ENCODE results near the gene DENND6A.
"Not testable (repeated sequence)": the region's sequence is repeated elsewhere in the genome, so short reads cannot be mapped to it uniquely, and the experiment has no call there.

Gene DENND6A

DNA sequence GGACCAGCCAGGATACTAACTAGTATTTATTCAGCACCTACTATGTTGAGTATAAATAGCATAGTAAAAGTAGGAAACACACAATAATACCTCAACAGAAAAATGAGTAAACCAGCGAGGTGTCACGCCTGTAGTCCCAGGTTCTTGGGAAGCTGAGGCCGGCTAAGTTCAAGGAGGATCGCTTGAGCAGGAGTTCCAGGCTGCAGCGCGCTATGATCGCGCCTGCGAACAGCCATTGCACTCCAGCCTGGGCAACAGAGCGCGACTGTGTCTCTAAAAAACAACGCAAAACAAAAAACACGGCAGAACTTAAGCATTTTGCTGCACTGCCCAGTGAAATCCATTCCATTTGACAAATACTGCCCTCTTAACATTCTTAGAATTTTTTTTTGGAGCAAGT, 1.3 kb upstream of the DENND6A start:
- DNase-seq (ENCODE audit: low spot score): no peak

DNA sequence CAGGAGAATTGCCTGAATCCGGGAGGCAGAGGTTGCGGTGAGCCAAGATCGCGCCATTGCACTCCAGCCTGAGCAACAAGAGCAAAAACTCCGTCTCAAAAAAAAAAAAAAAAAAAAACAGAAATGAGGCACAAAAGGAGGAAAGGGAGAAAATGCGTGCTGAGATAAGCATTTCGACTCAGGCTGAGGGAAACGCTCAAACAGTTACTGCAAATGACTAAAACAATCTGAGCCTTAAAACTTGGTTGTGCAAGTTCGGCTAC, 813 bp downstream of the DENND6A start:
- DNase-seq (ENCODE audit: low spot score): not testable (repeated sequence)

DNA sequence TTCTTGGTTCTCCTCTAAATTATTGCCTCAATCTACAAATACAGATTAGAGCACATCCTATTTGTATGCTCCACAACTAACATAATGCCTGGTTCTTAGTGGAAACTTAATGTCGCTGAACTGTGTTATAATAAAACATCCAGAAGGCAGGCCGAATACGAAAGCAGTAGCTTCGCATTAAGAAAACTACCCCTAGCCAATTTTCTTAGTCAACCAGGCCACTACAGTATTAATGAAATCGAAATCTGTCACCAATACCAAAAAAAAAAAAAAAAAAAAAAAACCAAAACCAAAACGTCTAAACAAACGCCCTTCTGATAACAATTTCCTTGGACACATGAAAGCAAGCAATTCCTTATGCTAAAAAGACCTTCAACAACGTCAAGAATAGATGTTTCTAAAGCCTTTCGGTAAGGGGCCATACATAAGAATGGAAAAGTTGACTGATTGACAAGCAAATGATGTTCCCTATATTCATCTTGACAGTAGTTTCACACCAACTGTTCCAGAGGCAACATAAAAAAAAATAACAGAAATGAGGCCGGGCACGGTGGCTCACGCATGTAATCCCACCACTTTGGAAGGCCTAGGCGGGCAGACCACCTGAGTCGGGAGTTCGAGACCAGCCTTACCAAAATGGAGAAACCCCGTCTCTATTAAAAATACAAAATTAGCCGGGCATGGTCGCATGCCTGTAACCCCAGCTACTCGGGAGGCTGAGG, 1.3 kb downstream of the DENND6A start:
- no peak for DNase-seq (ENCODE audit: low spot score)

DNA sequence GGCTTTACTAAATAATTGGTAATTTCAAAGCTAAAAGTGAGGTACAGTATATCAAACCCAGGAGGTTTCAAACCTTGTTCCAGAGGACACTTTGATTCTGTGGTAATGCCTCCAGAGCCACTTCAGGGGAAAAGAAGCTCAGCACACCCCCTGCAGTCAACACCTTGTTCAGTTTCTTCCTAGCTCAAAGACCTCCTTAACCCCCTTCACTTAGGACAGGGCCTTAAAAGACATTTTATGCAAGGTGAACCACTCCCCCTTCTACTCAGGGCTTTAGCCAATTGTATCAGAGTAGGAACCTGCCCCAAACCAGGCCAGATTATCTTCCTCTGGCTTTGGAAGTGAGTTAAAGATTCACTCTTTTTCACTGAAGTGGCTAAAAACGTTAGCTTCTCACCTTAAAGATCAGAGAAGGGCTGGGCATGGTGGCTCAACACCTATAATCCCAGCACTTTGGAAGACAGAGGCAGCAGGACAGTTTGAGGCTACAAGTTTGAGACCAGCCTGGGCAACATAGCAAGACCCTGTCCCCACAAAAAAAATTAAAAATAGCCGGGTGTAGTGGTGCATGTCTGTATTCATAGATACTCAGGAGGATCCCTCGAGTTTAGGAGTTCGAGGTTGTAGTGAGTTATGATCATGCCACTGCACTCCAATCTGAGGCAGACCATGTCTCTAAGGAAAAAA, 3.4 kb downstream of the DENND6A start:
- DNase-seq (ENCODE audit: low spot score): no peak

DNA sequence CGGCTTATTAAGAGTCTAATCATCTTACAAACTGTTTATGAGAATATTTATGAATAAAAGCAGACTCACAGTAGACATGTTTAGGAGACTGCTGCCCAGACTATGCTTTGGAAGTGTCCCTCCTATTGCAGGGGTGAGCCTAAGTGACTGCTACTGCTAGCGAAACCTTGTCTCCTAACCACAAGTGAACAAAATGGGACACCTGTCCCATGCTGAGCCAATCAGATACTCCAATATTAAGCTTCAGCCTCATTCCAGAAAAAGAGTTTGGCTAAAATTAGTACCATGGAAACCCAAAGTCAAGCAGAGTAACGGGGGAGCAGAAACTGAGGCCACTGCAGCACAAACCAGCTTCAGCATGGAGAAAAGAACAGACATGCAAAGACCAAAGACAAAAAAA, 4.6 kb downstream of the DENND6A start:
- DNase-seq (ENCODE audit: low spot score): no peak

DNA sequence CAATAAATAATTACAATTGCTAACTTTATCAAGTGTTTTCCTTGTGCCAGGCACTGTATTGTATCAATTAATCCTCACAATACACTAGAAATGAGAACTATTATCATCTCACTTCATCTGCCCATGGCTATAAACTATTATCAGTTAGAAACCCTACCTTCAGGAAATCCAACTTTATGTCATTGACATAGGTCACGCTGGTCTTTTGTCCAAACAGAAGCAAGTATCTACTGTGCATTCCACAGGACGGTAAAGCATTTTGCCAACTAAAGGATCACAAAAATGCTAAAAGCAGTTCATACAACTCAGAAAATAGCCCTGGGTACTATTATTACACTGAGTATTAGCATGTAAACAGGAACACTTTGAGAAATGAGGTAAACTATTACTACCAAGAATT, 9.6 kb downstream of the DENND6A start:
- DNase-seq (ENCODE audit: low spot score): no peak

DNA sequence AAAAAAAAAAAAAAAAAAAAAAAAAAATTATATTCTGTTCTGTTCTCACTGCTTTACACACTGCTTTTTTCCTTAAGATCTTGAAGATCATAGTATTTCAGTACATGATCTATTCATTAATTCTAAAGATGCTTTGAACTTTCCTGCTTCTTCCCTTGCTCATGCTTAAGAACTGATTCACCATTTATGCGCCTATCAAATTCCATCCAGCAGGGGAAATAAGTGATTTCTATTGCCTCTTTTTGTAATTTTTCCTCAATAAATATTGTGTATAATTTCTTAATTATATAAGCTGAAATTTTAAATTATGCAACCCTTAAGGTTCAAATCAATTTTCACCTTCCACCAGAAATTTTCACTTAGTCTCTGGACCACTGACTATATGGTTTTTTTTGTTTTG, 10.6 kb downstream of the DENND6A start:
- no peak for DNase-seq (ENCODE audit: low spot score)

DNA sequence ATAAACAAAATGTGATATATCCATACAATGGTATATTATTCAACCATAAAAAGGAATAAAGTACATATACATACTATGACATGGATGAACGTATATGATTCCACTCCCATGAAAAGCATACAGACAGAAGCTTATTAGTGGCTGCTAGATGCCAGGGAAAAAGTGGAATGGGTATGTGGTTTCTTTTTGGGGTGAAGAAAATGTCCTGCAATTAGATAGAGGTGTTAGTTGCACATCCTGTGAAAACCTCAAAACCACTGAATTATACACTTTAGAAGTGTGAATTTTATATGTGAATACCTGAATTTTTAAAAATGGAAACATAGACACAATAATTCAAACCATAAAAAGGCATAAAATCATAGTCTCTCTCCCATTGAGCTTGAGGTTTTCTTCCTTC, 11.2 kb downstream of the DENND6A start:
- DNase-seq (ENCODE audit: low spot score): no peak

DNA sequence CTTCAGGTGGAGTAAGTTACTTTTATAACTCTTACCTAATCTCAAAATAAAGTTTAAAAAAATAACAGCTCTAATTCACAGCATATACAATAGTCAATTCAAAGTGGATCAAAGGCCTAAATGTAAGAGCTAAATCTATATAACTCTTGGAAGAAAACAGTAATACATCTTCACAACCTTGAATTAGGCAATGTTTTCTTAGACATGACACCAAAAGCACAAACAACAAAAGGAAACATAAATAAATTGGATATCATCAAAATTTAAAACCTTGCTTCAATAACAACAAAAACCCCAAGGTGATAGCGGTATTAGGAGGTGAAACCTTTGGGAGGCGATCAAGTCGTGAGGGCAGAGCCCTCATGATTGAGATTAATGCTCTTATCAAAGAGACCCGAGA, 12.8 kb downstream of the DENND6A start:
- no peak for DNase-seq (ENCODE audit: low spot score)

DNA sequence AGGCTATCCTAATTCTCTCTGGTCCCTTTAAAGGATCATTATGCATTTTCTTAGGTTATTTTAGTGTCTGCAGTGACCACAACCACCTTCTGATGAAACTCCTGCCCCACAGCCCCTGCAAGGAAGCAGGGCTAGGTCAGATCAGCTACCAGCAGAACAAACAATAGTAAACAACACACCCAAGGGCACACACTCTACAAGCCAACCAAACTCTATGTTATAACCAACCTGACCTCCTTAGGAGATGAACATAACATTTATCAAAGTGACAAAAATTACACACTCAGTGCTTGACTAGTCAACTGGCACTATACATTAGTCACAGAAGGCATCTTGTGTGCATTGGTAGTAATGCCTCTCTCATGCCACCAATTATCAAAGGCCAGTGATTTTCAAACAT, 17.3 kb downstream of the DENND6A start:
- DNase-seq (ENCODE audit: low spot score): no peak

DNA sequence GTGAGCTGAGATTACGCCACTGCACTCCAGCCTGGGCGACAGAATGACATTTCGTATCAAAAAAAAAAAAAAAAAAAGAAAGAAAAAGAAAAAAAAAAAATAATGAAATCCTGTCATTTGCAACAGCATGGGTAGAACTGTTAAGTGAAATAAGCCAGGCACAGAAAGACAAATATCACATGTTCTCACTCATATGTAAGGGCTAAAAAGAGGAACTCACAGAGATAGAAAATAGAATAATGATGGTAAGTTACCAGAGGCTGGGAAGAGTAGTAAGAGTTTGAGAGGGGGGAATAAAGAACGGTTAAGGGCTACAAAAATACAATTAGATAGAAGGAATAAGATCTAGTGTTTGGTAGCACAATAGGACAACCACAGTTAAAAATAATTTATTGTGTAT, 19.7 kb downstream of the DENND6A start:
- DNase-seq (ENCODE audit: low spot score): no peak

DNA sequence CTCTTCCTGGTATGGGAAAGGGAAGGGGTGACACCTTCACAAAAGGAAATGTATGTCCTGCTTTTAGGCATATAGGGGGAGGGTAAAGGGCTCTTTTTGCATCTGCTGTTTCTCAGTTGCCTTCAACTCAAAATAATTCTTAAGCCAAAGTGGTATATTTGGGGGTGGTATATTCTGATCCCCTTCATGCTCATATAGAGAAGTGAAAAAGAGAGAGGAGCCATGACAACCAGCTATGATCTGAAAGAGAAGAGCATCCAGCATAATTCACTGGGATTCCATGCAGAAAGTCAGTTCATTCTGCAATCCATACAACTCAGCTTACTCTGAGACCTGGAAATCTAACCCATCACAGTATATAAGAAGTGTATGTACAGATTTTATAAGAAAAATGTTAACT, 22.3 kb downstream of the DENND6A start:
- DNase-seq (ENCODE audit: low spot score): no peak

DNA sequence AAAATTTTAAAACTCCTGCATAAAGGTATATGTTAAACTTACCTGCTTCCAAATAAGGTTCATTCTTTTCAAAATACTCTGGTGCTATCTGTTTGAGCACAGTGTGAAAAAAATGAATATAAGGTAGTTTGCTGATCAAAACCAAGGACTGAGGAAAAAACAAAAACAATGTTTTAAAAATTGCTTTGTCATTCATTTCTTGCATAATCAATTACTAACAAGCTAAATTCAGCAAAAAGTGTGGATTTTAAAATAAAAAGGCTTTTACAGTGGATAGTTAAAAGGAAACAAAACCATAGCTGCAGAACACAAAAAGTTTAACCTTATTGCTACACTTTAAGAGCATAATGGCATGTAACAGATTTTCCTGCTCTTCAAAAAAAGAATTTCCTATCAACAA, 31.5 kb downstream of the DENND6A start:
- DNase-seq (ENCODE audit: low spot score): no peak

DNA sequence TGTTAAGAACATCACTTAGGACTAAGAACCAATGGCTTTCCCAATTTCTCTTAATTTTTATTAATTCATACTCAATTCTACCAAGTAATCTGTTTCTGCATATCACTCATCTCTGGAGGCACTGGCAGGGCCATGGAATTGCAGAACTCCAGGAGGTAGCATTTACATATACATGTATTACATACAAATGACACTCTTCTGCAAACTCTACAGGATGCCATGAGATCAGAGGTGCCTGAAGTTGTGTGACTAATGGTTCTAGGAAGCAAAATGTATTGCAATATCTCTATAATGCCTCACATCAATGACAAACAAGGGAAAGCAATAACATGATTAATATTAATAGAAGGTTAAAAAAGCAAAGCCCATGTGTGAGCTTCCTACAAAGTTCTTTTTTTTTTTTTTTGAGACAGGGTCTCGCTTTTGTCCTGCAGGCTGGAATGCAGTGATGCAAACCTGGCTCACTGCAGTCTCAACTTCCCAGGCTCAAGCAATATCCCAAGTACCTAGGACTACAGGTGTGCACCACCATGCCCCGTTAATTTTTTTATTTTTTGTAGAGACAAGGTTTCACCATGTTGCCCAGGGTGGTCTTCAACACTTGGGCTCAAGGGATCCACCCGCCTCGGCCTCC, 33.0 kb downstream of the DENND6A start:
- no peak for DNase-seq (ENCODE audit: low spot score)

DNA sequence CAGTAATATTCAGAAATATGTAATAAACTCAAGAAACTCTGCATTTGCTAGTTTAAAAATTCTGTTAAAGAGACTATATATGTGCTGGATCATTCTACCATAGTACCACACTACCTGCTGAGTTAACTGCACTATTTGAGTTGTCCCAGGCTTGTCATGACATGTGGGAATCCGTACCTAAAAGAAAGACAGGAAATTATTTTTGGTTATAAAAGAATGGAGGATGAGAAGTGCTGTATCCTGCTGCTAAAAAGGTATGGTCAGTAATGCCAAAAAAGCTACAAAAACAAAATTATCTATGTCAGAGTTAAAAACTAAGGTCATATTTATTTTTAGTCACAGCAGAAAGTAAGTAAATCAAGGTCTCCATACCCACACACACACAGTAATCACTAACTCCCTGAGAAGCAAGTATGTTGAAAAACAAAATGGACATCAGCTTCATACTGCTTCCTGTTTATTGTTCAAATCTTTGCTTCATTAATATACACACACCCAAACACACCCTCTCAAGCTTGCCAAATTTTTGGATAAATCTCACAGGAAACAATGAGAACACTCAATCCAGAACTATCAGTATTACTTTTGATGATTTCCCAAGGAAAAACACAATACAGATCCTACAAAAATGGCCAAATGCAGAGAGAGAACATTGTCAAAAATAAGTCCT, 33.7 kb downstream of the DENND6A start:
- DNase-seq (ENCODE audit: low spot score): no peak

DNA sequence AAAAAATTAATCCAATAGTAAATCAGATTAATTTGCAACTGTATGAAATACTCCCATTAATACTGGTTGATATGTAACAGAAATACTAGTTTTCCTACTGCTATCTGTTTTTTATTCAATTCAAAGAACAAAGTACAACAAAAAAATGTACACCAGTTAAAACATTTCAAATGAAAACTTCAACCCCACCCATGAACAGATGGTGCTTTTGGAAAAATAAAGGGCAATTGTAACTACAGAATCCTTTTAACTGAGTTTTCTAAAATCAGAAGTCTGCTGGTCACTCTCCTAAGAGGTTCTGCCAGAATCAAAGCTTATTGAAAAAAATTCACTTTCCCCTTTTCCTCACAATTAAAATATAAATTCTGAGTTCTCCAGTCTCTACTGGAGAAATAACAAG, 34.3 kb downstream of the DENND6A start:
- no peak for DNase-seq (ENCODE audit: low spot score)

DNA sequence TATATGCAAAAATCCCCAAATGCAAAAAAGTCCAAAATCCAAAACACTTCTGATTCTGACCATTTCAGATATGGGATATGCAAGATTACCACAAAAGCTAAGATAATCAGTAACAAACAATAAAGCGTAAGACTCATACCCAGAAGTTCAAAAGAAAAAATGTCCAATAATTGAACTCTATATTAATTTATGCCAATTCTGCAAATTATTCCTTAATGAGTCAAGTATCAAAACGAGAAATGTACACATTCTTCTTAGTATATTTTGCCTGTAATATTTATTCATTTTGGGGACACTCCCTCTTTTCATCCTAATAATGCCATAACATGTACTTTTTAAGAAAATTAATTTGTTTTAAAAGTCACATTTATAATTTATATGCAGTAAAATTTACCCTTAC, 37.1 kb downstream of the DENND6A start:
- DNase-seq (ENCODE audit: low spot score): no peak

DNA sequence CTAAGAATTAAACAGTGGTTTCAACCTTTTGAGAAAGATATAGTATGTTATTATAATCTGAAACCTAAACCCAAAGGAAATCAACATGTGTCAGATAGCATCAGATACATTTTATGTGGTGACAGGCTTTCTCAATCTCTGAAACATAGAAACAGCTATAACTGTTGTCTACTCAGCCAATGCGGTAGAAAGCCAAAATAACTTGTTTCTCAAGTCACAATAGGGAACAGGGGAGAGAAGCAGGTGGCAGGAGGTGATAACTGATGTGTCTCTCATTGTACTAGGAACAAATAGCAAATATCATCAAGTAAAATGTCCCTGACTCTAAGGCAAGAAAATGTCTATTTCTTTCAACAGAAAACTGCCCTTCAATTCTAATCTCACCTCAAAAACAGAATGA, 38.6 kb downstream of the DENND6A start:
- DNase-seq (ENCODE audit: low spot score): no peak

DNA sequence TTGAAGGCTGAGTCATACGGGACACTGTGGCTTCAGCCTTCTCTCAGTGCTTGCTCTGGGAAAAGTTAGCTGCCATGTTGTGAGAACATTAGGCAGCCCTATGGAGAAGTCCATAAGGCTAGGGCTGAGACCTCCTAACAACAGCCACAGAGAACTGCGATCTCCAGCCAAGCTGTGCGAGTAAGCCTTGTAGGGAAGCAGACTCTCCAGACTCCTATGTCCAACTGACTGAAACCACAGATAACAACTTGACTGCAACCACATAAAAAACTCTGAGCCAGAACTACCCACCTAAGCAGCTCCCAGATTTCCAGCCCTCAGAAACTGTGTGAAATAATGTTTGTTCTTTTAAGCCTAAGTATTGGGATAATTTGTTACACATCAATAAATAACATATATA, 40.7 kb downstream of the DENND6A start:
- DNase-seq (ENCODE audit: low spot score): no peak

DNA sequence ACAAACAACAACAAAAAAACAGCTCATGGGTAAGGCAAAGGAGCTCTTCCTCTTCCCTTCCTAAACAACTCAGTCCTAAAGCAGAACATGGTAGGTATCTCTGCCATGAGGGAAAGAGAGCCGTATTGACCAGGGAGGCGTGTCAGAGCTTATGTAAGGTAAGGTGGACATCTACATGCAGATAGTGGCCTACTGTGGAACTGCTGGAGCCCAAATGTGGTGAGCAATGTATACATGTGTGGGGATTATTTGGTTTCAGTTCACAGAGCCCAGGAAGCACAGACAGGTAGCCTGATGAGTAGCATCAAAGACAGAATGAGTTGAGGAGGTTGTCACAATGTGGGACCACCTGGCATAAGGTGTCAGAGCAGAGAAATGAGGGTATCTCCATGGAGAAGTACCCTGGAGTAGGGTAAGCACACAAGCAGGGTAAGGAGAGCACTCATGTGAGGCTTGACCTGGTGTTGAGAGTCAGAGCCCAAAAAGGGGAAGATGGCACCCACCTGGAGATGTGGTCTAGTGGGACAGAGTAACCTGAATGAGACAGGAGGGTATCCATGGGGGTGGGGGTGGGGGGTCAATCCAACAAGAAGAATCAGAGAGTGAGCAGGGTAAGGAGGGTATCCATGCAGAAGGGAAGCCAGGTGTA, 45.5 kb downstream of the DENND6A start:
- no peak for DNase-seq (ENCODE audit: low spot score)

DNA sequence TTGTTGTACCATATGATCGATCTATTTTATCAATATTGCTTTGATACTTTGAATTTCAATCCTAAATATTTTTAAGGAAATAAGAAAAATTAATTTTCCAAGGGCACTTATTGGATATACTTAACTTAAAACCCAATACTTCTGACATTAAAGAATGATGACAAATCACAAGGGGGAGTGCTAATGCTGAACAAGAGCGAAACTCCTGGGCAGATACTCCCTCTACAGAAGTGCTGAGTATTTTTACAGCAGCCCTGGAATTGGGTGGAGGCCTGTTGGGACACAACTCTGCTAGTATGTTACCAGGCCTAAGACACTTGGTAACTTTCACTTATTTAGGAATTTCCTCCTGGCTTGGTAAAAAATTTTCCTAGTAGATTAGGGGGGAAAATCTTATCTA, 46.2 kb downstream of the DENND6A start:
- no peak for DNase-seq (ENCODE audit: low spot score)

DNA sequence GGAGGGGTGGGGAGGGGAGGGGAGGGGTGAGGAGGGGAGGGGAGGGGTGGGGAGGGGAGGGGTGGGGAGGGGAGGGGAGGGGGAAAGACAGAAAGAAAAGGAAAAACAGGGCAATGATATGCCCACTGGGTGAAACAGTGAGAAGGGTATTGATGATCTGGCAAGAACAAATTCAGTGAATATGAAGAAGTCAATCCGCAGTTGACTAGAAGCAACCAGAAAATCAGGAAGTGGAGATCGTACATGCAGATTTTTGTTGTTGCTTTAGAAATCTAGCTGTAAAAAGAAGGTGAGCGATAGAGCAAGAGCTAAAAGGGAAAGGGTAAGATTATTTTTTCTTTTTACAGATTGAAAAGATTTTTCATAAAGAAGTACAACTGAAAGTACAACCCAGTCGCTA, 48.1 kb downstream of the DENND6A start:
- no peak for DNase-seq (ENCODE audit: low spot score)

DNA sequence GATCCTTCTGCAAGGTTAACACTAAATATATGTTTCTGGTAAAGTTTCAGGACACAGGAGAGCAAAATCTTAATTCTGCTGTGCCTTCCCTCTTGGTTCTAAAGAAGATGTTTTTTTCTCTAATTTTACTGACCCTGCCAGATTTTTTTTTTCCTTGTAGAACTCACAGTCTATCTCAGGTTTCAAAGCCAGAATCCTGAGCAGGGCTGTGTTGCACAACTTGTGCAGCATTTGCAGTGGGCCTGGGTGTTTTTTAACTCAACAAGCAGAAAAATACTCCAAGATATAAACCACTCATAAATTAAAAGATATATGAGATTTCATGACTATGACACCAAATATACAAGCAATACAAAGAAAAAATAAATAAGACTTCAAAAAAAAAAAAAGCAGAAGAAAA, 55.5 kb downstream of the DENND6A start:
- DNase-seq (ENCODE audit: low spot score): no peak
